GM10266 (cell line): ENCODE measurements around the gene RHBDD1.
"Not testable (repeated sequence)": the region's sequence is repeated elsewhere in the genome, so short reads cannot be mapped to it uniquely, and the experiment has no call there.

Source experiments
- DNase-seq: peaks from one replicate; pipeline ENCODE4 v3.0.0; 2012; ENCODE audit errors: extremely low spot score
- CTCF ChIP-seq: IDR thresholded peaks from 2 replicates; pipeline ENCODE4 v1.5.1; 2012; ENCODE audit warnings: mild to moderate bottlenecking, low read depth; ENCODE audit not compliant: control insufficient read depth, insufficient read depth; ENCODE audit errors: missing control alignments

RHBDD1 gene

GRCh38 chr2:226825056-226825455 is 10.8 kb upstream of the RHBDD1 start:
- no peak for DNase-seq
- no peak for TF ChIP-seq CTCF

GRCh38 chr2:226828191-226828590 is 7.7 kb upstream of the RHBDD1 start:
- no peak for DNase-seq
- TF ChIP-seq CTCF: no peak

GRCh38 chr2:226829721-226830631 is 5.9 kb upstream of the RHBDD1 start:
- no peak for DNase-seq
- TF ChIP-seq CTCF: no peak

DNA sequence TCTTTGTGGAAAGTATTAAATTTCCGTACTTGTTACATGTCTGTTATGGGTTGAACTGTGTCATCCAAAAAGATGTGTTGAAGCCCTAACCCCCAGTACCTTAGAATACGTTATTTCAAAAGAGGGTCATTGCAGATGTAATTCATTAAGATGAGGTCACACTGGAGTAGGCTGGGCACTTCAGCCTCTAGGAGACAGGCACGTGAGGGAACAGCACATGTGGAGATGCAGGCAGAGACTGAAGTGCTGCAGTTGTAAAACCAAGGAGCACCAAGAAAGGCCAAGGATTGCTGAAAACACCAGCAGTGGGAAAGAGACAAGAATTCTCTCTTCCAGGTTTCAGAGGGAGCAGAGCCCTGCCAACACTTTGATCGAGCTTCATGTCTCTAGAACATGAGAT is 4.6 kb upstream of the RHBDD1 start:
- no peak for TF ChIP-seq CTCF
- DNase-seq: no peak

- DNase-seq: no peak
- TF ChIP-seq CTCF: no peak
Observed at GRCh38 chr2:226832061-226832460, 3.8 kb upstream of the RHBDD1 start.

- DNase-seq: not testable (repeated sequence)
Observed at GRCh38 chr2:226834880-226835279, 974 bp upstream of the RHBDD1 start.

- no peak for TF ChIP-seq CTCF
- DNase-seq: peak; percentile 38
Observed at GRCh38 chr2:226835420-226835795, 446 bp upstream of the RHBDD1 start.
